Erythroblast (primary cell): ENCODE measurements around the gene MTHFR.

ENCODE experiments used
- GATA1 ChIP-seq: IDR thresholded peaks from 2 replicates; pipeline ENCODE4 v1.6.1; 2011; ENCODE audit warnings: low read depth, mild to moderate bottlenecking, control low read depth, low read length, moderate library complexity
- POLR2A ChIP-seq: IDR thresholded peaks from 2 replicates; pipeline ENCODE4 v1.6.1; 2011; ENCODE audit warnings: mild to moderate bottlenecking, low read length

- TF ChIP-seq POLR2A (peak; percentile 18), GATA1 (no peak)
These were observed 16.4 kb downstream of the MTHFR start for GRCh38 chr1:11789126-11790067.
